DOHH2 (cell line): ENCODE results near the gene MAST2.

Source experiments
- EZH2phosphoT487 ChIP-seq: fragments of 200-600 bp; sonication (generic); IDR thresholded peaks from 2 replicates; pipeline ENCODE4 v1.6.1; 2017; ENCODE audit warnings: borderline replicate concordance, mild to moderate bottlenecking, antibody characterized with exemption, low read length, moderate library complexity, mixed read lengths
- TF ChIP-seq, protein P1 (sequence below): fragments of 200-600 bp; sonication (generic); IDR thresholded peaks from one replicate; pipeline ENCODE4 v1.5.1; 2014; ENCODE audit warnings: antibody characterized with exemption, mild to moderate bottlenecking, low read depth, low read length; ENCODE audit not compliant: poor library complexity, severe bottlenecking

DNA sequence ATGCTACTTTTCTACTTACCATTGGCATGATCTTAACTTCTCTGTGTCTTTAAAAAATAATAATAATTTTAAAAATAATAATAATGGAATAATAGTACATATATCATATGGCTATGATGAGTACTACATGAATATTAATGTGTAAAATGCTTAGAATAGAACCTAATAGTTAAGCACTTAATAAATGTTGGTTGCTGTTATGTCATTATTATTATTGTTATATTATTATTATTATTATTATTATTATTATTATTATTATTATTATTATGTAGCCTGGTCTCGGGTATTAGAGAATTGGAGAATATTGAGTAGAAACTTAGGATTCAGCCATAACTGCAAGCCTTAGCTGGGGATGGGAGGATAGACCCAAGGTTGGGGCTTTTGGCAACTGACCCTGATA, 108.2 kb downstream of the MAST2 start:
- TF ChIP-seq, protein P1, sequence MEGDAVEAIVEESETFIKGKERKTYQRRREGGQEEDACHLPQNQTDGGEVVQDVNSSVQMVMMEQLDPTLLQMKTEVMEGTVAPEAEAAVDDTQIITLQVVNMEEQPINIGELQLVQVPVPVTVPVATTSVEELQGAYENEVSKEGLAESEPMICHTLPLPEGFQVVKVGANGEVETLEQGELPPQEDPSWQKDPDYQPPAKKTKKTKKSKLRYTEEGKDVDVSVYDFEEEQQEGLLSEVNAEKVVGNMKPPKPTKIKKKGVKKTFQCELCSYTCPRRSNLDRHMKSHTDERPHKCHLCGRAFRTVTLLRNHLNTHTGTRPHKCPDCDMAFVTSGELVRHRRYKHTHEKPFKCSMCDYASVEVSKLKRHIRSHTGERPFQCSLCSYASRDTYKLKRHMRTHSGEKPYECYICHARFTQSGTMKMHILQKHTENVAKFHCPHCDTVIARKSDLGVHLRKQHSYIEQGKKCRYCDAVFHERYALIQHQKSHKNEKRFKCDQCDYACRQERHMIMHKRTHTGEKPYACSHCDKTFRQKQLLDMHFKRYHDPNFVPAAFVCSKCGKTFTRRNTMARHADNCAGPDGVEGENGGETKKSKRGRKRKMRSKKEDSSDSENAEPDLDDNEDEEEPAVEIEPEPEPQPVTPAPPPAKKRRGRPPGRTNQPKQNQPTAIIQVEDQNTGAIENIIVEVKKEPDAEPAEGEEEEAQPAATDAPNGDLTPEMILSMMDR = no peak
- TF ChIP-seq EZH2phosphoT487 = no peak
